ENCODE measurements around the gene INPP4B. TPM values are rescaled to one million over a fixed set of nuclear protein-coding genes. Genes with fewer than 3 reads are reported as not detected.

INPP4B gene
- polyA plus RNA-seq, 1 experiment, result 18.1 TPM

DNA sequence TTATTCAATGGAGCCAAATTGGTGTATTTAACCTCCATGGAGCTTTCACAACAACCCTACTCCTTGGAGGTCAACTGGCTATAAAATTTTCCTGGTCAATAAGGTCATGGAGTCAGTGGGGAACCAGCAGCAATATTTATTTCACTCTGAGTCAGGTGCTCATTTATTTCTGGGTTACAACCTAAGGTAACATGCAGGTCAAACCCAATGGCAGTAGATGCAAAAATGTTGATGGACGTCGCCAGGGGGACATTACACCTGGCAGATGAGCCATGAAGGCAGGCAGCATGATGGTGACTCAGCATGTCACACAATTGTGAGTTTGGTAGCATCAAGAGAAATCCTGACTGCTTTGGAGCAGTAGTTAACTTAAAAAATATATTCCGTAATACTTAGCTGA lies 695.6 kb downstream of the INPP4B start:
- H3K36me3 ChIP-seq (ENCODE audit: control insufficient read depth, insufficient read depth, low read length), result no peaks in the 10 kb centered on the region; the same call in 1 of the 2 replicates
- ChIA-PET POLR2A (no interaction called here), CTCF (no interaction called here)
- H3K27me3 ChIP-seq (ENCODE audit: control insufficient read depth, insufficient read depth, low read length), result no peaks in the 10 kb centered on the region
- TF ChIP-seq, protein P1, sequence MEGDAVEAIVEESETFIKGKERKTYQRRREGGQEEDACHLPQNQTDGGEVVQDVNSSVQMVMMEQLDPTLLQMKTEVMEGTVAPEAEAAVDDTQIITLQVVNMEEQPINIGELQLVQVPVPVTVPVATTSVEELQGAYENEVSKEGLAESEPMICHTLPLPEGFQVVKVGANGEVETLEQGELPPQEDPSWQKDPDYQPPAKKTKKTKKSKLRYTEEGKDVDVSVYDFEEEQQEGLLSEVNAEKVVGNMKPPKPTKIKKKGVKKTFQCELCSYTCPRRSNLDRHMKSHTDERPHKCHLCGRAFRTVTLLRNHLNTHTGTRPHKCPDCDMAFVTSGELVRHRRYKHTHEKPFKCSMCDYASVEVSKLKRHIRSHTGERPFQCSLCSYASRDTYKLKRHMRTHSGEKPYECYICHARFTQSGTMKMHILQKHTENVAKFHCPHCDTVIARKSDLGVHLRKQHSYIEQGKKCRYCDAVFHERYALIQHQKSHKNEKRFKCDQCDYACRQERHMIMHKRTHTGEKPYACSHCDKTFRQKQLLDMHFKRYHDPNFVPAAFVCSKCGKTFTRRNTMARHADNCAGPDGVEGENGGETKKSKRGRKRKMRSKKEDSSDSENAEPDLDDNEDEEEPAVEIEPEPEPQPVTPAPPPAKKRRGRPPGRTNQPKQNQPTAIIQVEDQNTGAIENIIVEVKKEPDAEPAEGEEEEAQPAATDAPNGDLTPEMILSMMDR (IDR thresholded peaks at IDR 0.05; ENCODE audit: insufficient read depth, low read depth, low read length), result no peak
- H3K4me3 ChIP-seq (ENCODE audit: low read depth, low read length), result no peak overlapping the region
- no peak for DNase-seq (ENCODE audit: low read depth)

- ChIA-PET CTCF (no interaction called here), POLR2A (no interaction called here)
- TF ChIP-seq, protein P1 (IDR thresholded peaks at IDR 0.05; ENCODE audit: insufficient read depth, low read depth, low read length), result no peak
These were observed 701.3 kb downstream of the INPP4B start for GRCh38 chr4:142144813-142145212.

DNA sequence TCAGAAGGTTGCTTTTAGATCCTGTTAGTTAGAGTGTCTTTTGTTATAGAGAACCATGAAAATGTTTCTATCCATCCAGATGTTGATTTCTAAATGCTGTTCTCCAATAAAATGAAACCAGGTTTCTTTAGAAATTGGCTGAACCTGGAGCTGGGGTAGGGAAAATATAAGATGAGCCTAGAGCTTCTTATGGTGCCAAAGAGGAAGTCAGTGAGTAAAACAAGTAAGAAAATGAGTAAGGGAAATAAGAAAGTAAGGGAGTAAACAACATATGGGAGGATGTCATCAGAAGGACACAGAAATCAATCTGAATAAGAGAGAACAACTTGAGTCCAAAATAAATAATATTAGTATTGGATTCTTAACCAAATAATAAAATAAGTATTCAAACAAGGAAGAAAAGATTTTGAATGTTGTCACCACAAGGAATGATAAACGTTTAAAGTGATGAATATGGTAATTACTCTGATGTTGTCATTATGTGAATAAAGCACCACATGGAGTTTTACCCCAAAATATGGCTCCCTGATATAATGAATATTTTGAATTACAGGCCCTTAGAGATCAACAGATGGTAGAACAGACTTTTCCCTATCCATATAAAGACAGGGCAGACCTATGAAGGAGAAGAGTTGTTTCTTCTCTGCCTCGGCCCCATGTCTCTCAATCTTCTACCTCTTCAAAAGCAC lies 703.6 kb downstream of the INPP4B start:
- no peak for DNase-seq (ENCODE audit: low read depth)
- TF ChIP-seq, protein P1 (IDR thresholded peaks at IDR 0.05; ENCODE audit: insufficient read depth, low read depth, low read length), result no peak
- Histone ChIP-seq H3K27me3 (ENCODE audit: control insufficient read depth, insufficient read depth, low read length) (no peaks in the 10 kb centered on the region), H3K36me3 (ENCODE audit: control insufficient read depth, insufficient read depth, low read length) (no peaks in the 10 kb centered on the region), H3K4me3 (ENCODE audit: low read depth, low read length) (no peak overlapping the region)
- POLR2A ChIA-PET, result no interaction called here
- CTCF ChIA-PET, result no interaction called here

More at GRCh38 chr4:142144813-142145212, 701.3 kb downstream of the INPP4B start:
- Histone ChIP-seq H3K4me3 (ENCODE audit: low read depth, low read length) (no peak overlapping the region), H3K27me3 (ENCODE audit: control insufficient read depth, insufficient read depth, low read length) (no peaks in the 10 kb centered on the region), H3K36me3 (ENCODE audit: control insufficient read depth, insufficient read depth, low read length) (no peaks in the 10 kb centered on the region; the same call in 1 of the 2 replicates)
- no peak for DNase-seq (ENCODE audit: low read depth)

DNA sequence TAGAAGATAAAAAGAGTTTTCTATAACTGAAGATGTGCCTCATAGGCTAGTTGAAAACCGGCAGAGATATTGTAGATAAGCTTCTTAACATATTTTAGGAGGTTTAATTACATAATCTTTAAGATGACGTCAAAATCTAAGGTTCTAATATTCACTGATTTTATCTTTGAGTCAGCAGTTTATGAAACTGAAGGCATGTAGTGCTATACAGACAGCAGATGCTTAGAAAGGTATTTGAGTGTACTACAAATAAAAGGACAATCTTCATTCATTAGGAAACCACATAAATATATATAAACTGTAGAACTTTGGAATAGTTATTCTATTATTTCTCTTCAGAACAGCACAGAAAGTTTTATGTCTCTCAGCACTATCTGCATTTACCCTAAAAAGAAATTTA lies 704.9 kb downstream of the INPP4B start:
- CTCF ChIA-PET, result interaction anchor here (1.0 kb wide), 1 partner anchor 15 kb away, joined by 4 read pairs; no protein-coding TSS in a partner anchor
- POLR2A ChIA-PET, result no interaction called here
- TF ChIP-seq, protein P1 (IDR thresholded peaks at IDR 0.05; ENCODE audit: insufficient read depth, low read depth, low read length), result no peak
- Histone ChIP-seq H3K36me3 (ENCODE audit: control insufficient read depth, insufficient read depth, low read length) (no peaks in the 10 kb centered on the region), H3K4me3 (ENCODE audit: low read depth, low read length) (no peak overlapping the region), H3K27me3 (ENCODE audit: control insufficient read depth, insufficient read depth, low read length) (no peaks in the 10 kb centered on the region)
- no peak for DNase-seq (ENCODE audit: low read depth)

DNA sequence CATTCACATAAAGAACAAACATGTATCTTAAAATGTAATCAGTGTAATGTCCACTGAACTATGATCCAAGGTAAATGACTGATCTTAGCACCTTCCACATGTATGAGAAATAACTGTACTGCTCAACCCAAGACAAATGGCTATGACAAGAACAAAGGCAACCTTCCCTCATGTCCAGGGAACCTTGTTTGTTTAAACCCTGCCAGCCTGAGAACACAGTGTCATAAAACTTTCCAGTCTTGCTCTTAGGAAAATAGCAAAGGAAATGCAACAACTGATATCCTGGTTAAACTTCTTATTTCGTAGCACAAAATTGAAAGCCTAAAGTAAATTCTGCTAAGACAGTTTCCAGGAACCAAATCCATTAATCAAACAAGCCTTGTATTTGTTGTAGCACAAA lies 715.4 kb downstream of the INPP4B start:
- DNase-seq (ENCODE audit: low read depth), result no peak
- POLR2A ChIA-PET, result interaction anchor here (0.6 kb wide), 1 partner anchor 858 kb away, joined by 4 read pairs; no protein-coding TSS in a partner anchor
- CTCF ChIA-PET, result interaction anchor here (0.5 kb wide), 1 partner anchor 816 kb away, joined by 3 read pairs; no protein-coding TSS in a partner anchor
- TF ChIP-seq, protein P1 (IDR thresholded peaks at IDR 0.05; ENCODE audit: insufficient read depth, low read depth, low read length), result no peak
- Histone ChIP-seq H3K4me3 (ENCODE audit: low read depth, low read length) (no peak overlapping the region), H3K27me3 (ENCODE audit: control insufficient read depth, insufficient read depth, low read length) (no peaks in the 10 kb centered on the region), H3K36me3 (ENCODE audit: control insufficient read depth, insufficient read depth, low read length) (no peaks in the 10 kb centered on the region)
